Measurements from ENCODE around the gene EP300. TPM values are rescaled to one million over a fixed set of nuclear protein-coding genes. Genes with fewer than 3 reads are reported as not detected.
A peak's percentile ranks its signal among the peaks of the same experiment; 100 is the strongest.

EP300 gene
- total and polyA plus RNA-seq, 2 experiments from 2014 or later, result 28.5 to 60.1 TPM

DNA sequence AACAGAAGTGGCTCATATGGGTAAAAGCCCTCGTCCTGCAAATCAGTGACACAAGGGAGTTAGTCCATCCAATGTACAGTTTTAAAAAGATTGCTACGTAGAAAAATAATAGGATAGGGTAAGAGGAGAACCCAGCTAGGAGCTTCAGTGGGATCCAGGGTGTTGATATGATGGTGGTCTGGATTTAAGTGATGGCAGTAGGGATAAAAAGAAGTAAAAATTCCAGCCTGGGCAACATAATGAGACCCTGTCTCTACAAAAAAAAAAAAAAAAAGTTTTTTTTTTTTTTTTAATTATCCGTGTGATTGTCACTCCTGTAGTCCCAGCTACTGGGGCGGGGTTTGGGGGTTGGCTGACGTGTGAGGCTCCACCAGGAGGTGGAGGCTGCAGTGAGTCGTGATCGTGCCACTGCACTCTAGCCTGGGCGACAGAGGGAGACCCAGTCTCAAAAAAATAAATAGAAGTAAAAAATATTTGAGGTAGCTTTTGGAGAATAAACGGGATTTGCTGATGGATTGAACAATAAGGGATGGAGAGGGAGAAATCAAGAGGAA lies 105.7 kb downstream of the EP300 start:
- no peak overlapping the region for H3K27ac ChIP-seq
- no peaks in the 10 kb centered on the region for H3K36me3 ChIP-seq
- no peaks in the 10 kb centered on the region for H3K9me3 ChIP-seq (ENCODE audit: low read depth)
- DNase-seq (ENCODE audit: low read depth in 1 of 2, low spot score in 1 of 2), result peak in 1 of 2 donors; percentile 41
- peak overlapping the region; percentile 63 for H3K4me3 ChIP-seq
- no peak for TF ChIP-seq CTCF (IDR thresholded peaks at IDR 0.05; ENCODE audit: low read depth, low read length)
- H3K27me3 ChIP-seq, result peaks cover 55% of the 10 kb centered on the region
- no peaks in the 10 kb centered on the region for H3K4me1 ChIP-seq (ENCODE audit: low read depth)

DNA sequence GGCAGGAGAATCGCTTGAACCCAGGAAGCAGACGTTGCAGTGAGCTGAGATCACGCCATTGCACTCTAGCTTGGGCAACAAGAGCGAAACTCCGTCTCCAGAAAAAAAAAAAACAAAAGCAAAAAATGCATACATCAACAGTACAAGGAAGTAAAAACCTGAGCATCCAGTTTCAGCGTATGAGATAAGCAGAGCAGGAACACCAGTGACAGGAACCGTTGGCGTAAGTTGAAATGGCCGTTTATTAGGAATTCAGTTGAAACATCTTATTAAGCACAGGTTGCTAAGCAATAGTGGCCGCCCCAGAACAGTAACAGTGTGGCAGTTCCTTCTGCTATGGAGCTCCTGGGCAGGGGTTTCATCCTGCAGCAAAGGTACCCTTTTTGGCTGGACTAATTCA lies 108.7 kb downstream of the EP300 start:
- no peak for TF ChIP-seq CTCF (IDR thresholded peaks at IDR 0.05; ENCODE audit: low read depth, low read length)
- H3K27me3 ChIP-seq, result peaks cover 50% of the 10 kb centered on the region

GRCh38 chr22:41203118-41203517 lies 110.7 kb downstream of the EP300 start:
- Histone ChIP-seq H3K36me3 (no peaks in the 10 kb centered on the region), H3K4me1 (ENCODE audit: low read depth) (peaks cover 5% of the 10 kb centered on the region), H3K27ac (no peak overlapping the region), H3K4me3 (no peak overlapping the region), H3K27me3 (peaks cover 39% of the 10 kb centered on the region), H3K9me3 (ENCODE audit: low read depth) (no peaks in the 10 kb centered on the region)
- DNase-seq (ENCODE audit: low read depth in 1 of 2, low spot score in 1 of 2), result no peak
- TF ChIP-seq CTCF (IDR thresholded peaks at IDR 0.05; ENCODE audit: low read depth, low read length), result no peak

More for the DNA sequence above, 108.7 kb downstream of the EP300 start:
- no peak overlapping the region for H3K4me3 ChIP-seq
- H3K4me1 ChIP-seq (ENCODE audit: low read depth), result peaks cover 5% of the 10 kb centered on the region
- H3K36me3 ChIP-seq, result no peaks in the 10 kb centered on the region
- no peak overlapping the region for H3K27ac ChIP-seq
- no peaks in the 10 kb centered on the region for H3K9me3 ChIP-seq (ENCODE audit: low read depth)
- no peak for DNase-seq (ENCODE audit: low read depth in 1 of 2, low spot score in 1 of 2)

DNA sequence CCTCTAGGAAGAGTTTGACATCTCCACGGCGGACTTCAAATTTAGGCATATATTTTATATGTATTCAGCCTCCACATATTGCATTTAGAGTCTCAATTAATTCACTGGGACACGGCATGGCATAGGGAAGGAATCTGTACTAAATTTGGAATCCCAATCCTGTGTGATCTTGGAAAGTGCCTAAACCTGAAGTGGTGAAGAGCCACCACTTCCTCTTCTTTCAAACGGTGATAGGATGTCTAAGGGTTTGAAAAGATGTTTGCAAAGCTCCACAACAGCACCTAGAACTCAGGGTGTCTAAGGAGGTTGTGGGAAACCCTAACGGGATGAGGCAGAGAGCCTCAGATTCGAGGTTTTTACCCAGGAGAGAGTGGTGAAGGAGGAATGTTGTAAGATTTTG lies 111.7 kb downstream of the EP300 start:
- Histone ChIP-seq H3K9me3 (ENCODE audit: low read depth) (no peaks in the 10 kb centered on the region), H3K27me3 (peaks cover 31% of the 10 kb centered on the region)

DNA sequence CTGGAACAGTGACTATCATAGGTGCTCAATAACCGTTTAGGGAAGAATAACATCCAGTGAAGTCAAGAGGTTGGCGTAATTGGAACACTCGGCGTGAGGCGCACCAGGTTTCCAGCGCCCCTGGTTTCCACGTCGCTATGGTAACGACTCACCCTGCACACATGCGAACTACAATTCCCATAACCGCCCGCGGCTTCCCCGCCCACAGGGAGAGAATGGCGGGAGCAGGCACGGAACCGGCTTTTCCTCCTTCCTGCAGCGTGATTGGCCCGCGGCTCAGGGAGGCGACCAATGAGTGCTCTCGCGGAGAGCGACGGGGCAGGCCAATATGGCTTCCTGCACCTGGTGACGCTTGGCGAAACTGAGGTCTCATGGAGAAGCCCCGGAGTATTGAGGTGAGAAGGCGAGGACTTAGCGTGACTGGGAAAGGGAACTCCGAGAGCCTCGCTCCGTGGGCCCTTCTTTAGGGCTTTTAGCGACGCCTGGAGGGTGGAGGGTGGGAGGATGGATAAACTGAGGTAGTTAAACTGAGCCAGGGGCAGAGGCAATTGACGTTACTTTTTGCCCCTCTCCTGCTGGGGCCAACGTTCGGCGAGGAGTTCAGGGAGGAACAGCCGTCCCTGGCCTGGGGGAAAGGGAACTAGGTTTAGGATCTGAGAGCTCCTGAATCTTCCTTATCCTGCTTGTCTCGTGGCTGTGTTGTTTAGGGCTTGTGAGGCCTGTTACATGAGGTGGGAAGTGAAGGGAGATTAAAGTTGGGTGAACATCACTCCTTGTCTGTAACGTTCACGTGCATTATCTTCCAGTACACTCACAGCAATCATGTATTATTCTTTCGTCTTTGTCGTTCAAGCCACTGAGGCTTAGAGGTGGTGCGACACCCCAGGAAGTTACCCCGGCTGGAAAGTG lies 112.9 kb downstream of the EP300 start, which contains the start of gene L3MBTL2:
Gene L3MBTL2 (plus strand): TSS at position 321 of the 909 bp plus-strand sequence. CDS start 51 bp downstream, at position 372.
- H3K4me3 ChIP-seq, result peak within 1 kb of the TSS; percentile 44
- H3K27ac ChIP-seq, result peak within 1 kb of the TSS; percentile 80
- no peaks in the 10 kb centered on the region for H3K36me3 ChIP-seq
- DNase-seq (ENCODE audit: low read depth in 1 of 2, low spot score in 1 of 2), result peak; percentile 96 to 98
- H3K4me1 ChIP-seq (ENCODE audit: low read depth), result peaks cover 5% of the 10 kb centered on the region
- no peak for TF ChIP-seq CTCF (IDR thresholded peaks at IDR 0.05; ENCODE audit: low read depth, low read length)
- H3K9me3 ChIP-seq (ENCODE audit: low read depth), result no peaks in the 10 kb centered on the region
- peaks cover 19% of the 10 kb centered on the region for H3K27me3 ChIP-seq

More for the DNA sequence above, 111.7 kb downstream of the EP300 start:
- no peak overlapping the region for H3K27ac ChIP-seq
- peaks cover 5% of the 10 kb centered on the region for H3K4me1 ChIP-seq (ENCODE audit: low read depth)
- H3K36me3 ChIP-seq, result no peaks in the 10 kb centered on the region
- no peak for TF ChIP-seq CTCF (IDR thresholded peaks at IDR 0.05; ENCODE audit: low read depth, low read length)
- no peak for DNase-seq (ENCODE audit: low read depth in 1 of 2, low spot score in 1 of 2)
- H3K4me3 ChIP-seq, result no peak overlapping the region
